HepG2 (cell line): ENCODE results near the gene MYRIP. TPM values are rescaled to one million over a fixed set of nuclear protein-coding genes. Genes with fewer than 3 reads are reported as not detected.

Experiments
- ATAC-seq: fragments of 200-7000 bp; cut with Tn5 transposase; 3 replicates; pipeline ENCODE4 v1.9.1; 2020; ENCODE audit warnings: mild to moderate bottlenecking, moderate library complexity
- BruUV-seq: library from RNA; stranded (reverse); fragments of 400-500 nt; replicated peaks from 2 replicates; lab custom pipeline; 2021; lab: Mats Ljungman, UMichigan
- CTCF ChIA-PET: fragments of 300-600 bp; formaldehyde crosslinking; extraction: SDS; loops from one replicate; lab custom pipeline; 2021; ENCODE audit warnings: low total read pairs, inconsistent platforms, low intra/inter-chr PET ratio; lab: Yijun Ruan, JAX
- POLR2A ChIA-PET: fragments of 350-600 bp; sonication (Branson Sonifier 250); formaldehyde crosslinking; loops from one replicate; lab custom pipeline; 2020; ENCODE audit warnings: antibody characterized with exemption, inconsistent platforms; lab: Yijun Ruan, JAX
- DNase-seq: peaks from one replicate; pipeline ENCODE4 v3.0.0-alpha.2; 2015; ENCODE audit warnings: low spot score
- FAIRE-seq: peaks from 3 replicates; lab custom pipeline; 2011; peaks lifted over from hg19 to GRCh38; lab: Jason Lieb, UNC
- H2AFZ ChIP-seq: one replicate; pipeline ENCODE4 v1.6.1; 2011; ENCODE audit warnings: low read length, inconsistent platforms
- H3K27ac ChIP-seq: fragments of 300-600 bp; 3 replicates; pipeline ENCODE4 v1.8.0; 2011; ENCODE audit warnings: mixed run types, mild to moderate bottlenecking, mixed read lengths, low read length, inconsistent platforms; ENCODE audit not compliant: insufficient read depth; ENCODE audit errors: extremely low read length
- H3K27me3 ChIP-seq, 2 experiments: fragments of 200-600 bp in 1 of 2; 2 replicates in 1 of 2; 3 replicates in 1 of 2; pipeline versions ENCODE4 v1.6.0 to v1.8.0; 2011; ENCODE audit warnings: low read length in 2 of 2, mild to moderate bottlenecking in 2 of 2, moderate library complexity in 2 of 2, inconsistent platforms in 1 of 2; ENCODE audit not compliant: insufficient read depth in 2 of 2, control insufficient read depth in 1 of 2
- H3K36me3 ChIP-seq, 2 experiments: fragments of 200-600 bp in 1 of 2; replicated peaks in 1 of 2; 2 replicates in 1 of 2; 3 replicates in 1 of 2; pipeline versions ENCODE4 v1.5.1 to v1.8.0; 2011; ENCODE audit warnings: low read length in 2 of 2, inconsistent platforms in 1 of 2; ENCODE audit not compliant: insufficient read depth in 2 of 2, control insufficient read depth in 1 of 2
- H3K4me1 ChIP-seq: 2 replicates; pipeline ENCODE4 v1.5.1; 2012; ENCODE audit warnings: low read length, inconsistent platforms; ENCODE audit not compliant: insufficient read depth
- H3K4me2 ChIP-seq: 2 replicates; pipeline ENCODE4 v1.6.0; 2011; ENCODE audit warnings: low read depth, low read length, inconsistent platforms
- H3K4me3 ChIP-seq, 3 experiments: fragments of 200-600 bp in 1 of 3; sonication (generic), shearing (Covaris generic) in 1 of 3; replicated peaks in 1 of 3; 2 replicates each; pipeline ENCODE4 v1.5.1; 2011 to 2016; ENCODE audit warnings: low read length in 3 of 3, inconsistent platforms in 2 of 3, low read depth in 2 of 3, mild to moderate bottlenecking in 2 of 3, control low read depth in 1 of 3, mixed read lengths in 1 of 3; ENCODE audit not compliant: insufficient read depth in 1 of 3
- H3K79me2 ChIP-seq: one replicate; pipeline ENCODE4 v1.6.1; 2011; ENCODE audit warnings: low read length, inconsistent platforms; ENCODE audit not compliant: insufficient read depth
- H3K9ac ChIP-seq: 2 replicates; pipeline ENCODE4 v1.6.0; 2011; ENCODE audit warnings: mild to moderate bottlenecking, low read depth, low read length, inconsistent platforms; ENCODE audit not compliant: insufficient read depth
- H3K9me3 ChIP-seq: 2 replicates; pipeline ENCODE4 v1.5.1; 2012; ENCODE audit warnings: mild to moderate bottlenecking, low read length
- H4K20me1 ChIP-seq: 2 replicates; pipeline ENCODE4 v1.6.0; 2011; ENCODE audit warnings: inconsistent platforms, mild to moderate bottlenecking, low read length, moderate library complexity; ENCODE audit not compliant: insufficient read depth
- CEBPB ChIP-seq: IDR thresholded peaks from 2 replicates; pipeline ENCODE4 v1.6.1; 2011; ENCODE audit warnings: low read depth, low read length, improper control_type of control experiment, borderline replicate concordance
- FUBP1 ChIP-seq: sonication (generic); formaldehyde crosslinking; IDR thresholded peaks from 2 replicates; pipeline ENCODE4 v1.5.1; 2020; ENCODE audit warnings: missing genetic modification reagents, mild to moderate bottlenecking, borderline replicate concordance
- GZF1 ChIP-seq: sonication (generic); formaldehyde crosslinking; IDR thresholded peaks from 2 replicates; pipeline ENCODE4 v1.5.1; 2020; ENCODE audit warnings: mild to moderate bottlenecking, missing genetic modification reagents
- HNF1B ChIP-seq: sonication (generic); formaldehyde crosslinking; IDR thresholded peaks from 2 replicates; pipeline ENCODE4 v1.5.1; 2020; ENCODE audit warnings: mild to moderate bottlenecking, moderate library complexity, missing genetic modification reagents
- NBN ChIP-seq: fragments of 450-650 bp; conservative IDR thresholded peaks from 2 replicates; pipeline ENCODE4 v1.6.1; 2017
- NONO ChIP-seq, 2 experiments: fragments of 450-650 bp in 1 of 2; sonication (generic) in 1 of 2; formaldehyde crosslinking in 1 of 2; IDR thresholded peaks in 1 of 2; conservative IDR thresholded peaks in 1 of 2; 2 replicates each; pipeline versions ENCODE4 v1.6.1 to v1.8.0; 2017 to 2022; ENCODE audit warnings: mild to moderate bottlenecking in 1 of 2, missing genetic modification reagents in 1 of 2, moderate library complexity in 1 of 2
- PHF21A ChIP-seq: sonication (generic); formaldehyde crosslinking; IDR thresholded peaks from 2 replicates; pipeline ENCODE4 v1.5.0; 2020; ENCODE audit warnings: mild to moderate bottlenecking, missing genetic modification reagents
- SRSF1 ChIP-seq: fragments of 200-400 bp; formaldehyde crosslinking; optimal IDR thresholded peaks from 2 replicates; pipeline ENCODE3; 2017; ENCODE audit warnings: mild to moderate bottlenecking, low read depth, low read length, moderate library complexity
- ZBTB3 ChIP-seq: sonication (generic); formaldehyde crosslinking; IDR thresholded peaks from 2 replicates; pipeline ENCODE4 v1.4.0; 2020; ENCODE audit warnings: low read depth, mild to moderate bottlenecking, moderate library complexity, missing genetic modification reagents, borderline replicate concordance
- ZFP36 ChIP-seq: fragments of 150-350 bp; IDR thresholded peaks from 2 replicates; pipeline ENCODE4 v1.6.1; 2018; ENCODE audit warnings: borderline replicate concordance, low read length, low read depth; ENCODE audit not compliant: partially characterized antibody
- ZNF121 ChIP-seq: sonication (generic); formaldehyde crosslinking; IDR thresholded peaks from 2 replicates; pipeline ENCODE4 v1.5.0; 2020; ENCODE audit warnings: mild to moderate bottlenecking, missing genetic modification reagents
- ZNF335 ChIP-seq: sonication (generic); formaldehyde crosslinking; IDR thresholded peaks from 2 replicates; pipeline ENCODE4 v1.4.0; 2020; ENCODE audit warnings: missing genetic modification reagents
- ZNF383 ChIP-seq: sonication (generic); formaldehyde crosslinking; IDR thresholded peaks from 2 replicates; pipeline ENCODE4 v1.4.0; 2020; ENCODE audit warnings: missing genetic modification reagents, mild to moderate bottlenecking, borderline replicate concordance
- ZNF468 ChIP-seq: sonication (generic); formaldehyde crosslinking; IDR thresholded peaks from 2 replicates; pipeline ENCODE4 v1.8.0; 2022; ENCODE audit warnings: mild to moderate bottlenecking, moderate library complexity, missing genetic modification reagents
- ZNF674 ChIP-seq: sonication (generic); formaldehyde crosslinking; IDR thresholded peaks from 2 replicates; pipeline ENCODE4 v1.5.0; 2020; ENCODE audit warnings: low read depth, mild to moderate bottlenecking, missing genetic modification reagents
- ZNF768 ChIP-seq: sonication (generic); formaldehyde crosslinking; IDR thresholded peaks from 2 replicates; pipeline ENCODE4 v1.4.0; 2020; ENCODE audit warnings: missing genetic modification reagents
- ZNF777 ChIP-seq: sonication (generic); formaldehyde crosslinking; IDR thresholded peaks from 2 replicates; pipeline ENCODE4 v1.4.0; 2020; ENCODE audit warnings: missing genetic modification reagents
- WGBS: methylation state at CpG from one replicate; pipeline ENCODE4 v1.1.6; 2017; ENCODE audit warnings: low lambda C conversion rate; 5-methylcytosine and 5-hydroxymethylcytosine counted together
- in situ Hi-C: cut with HindIII; loops from 2 replicates; pipeline ENCODE4 v1.10.0; 2017; ENCODE audit warnings: low pct_unique_long_range_greater_than_20kb; ENCODE audit not compliant: extremely low pct_ligation_motif_present
- intact Hi-C: fragments of 100-400 bp; cut with micrococcal nuclease; formaldehyde crosslinking; loops from one replicate; pipeline ENCODE4 v1.10.0; 2022; ENCODE audit not compliant: unreplicated experiment
- polyA plus RNA-seq, 8 experiments: library from polyadenylated mRNA; depleted of rRNA in 3 of 8; stranded (reverse) in 7 of 8; unstranded in 1 of 8; fragments of >200 nt; fragmentation: Illumina TruSeq in 4 of 8; extraction: Trizol in 4 of 8; gene quantifications; 2 replicates each; pipeline versions ENCODE4 v1.2.1 to v1.2.3, GENCODE V29; 2011 to 2016; ENCODE audit warnings: low read depth in 4 of 8, missing spikeins in 1 of 8, mixed read lengths in 1 of 8; ENCODE audit not compliant: insufficient read depth in 1 of 8
- total RNA-seq, 5 experiments: library from RNA; depleted of rRNA; stranded (reverse); fragments of >200 nt; fragmentation: Illumina TruSeq; extraction: Trizol; gene quantifications; 2 replicates each; pipeline ENCODE4 v1.2.3, GENCODE V29; 2016; ENCODE audit warnings: low read depth in 1 of 5
- TF ChIP-seq, protein P1 (sequence below): sonication (generic); formaldehyde crosslinking; IDR thresholded peaks from 2 replicates; pipeline ENCODE4 v1.5.1; 2020; ENCODE audit warnings: mild to moderate bottlenecking, missing genetic modification reagents, moderate library complexity
- TF ChIP-seq, protein P2 (sequence below): sonication (generic); formaldehyde crosslinking; IDR thresholded peaks from 2 replicates; pipeline ENCODE4 v1.4.0; 2020; ENCODE audit warnings: missing genetic modification reagents

The MYRIP gene
- total and polyA plus RNA-seq, 2 of the 13 experiments (the other 11 are each of a cell fraction or from before 2014, with no cell fraction given) = 0.64 to 0.84 TPM

DNA sequence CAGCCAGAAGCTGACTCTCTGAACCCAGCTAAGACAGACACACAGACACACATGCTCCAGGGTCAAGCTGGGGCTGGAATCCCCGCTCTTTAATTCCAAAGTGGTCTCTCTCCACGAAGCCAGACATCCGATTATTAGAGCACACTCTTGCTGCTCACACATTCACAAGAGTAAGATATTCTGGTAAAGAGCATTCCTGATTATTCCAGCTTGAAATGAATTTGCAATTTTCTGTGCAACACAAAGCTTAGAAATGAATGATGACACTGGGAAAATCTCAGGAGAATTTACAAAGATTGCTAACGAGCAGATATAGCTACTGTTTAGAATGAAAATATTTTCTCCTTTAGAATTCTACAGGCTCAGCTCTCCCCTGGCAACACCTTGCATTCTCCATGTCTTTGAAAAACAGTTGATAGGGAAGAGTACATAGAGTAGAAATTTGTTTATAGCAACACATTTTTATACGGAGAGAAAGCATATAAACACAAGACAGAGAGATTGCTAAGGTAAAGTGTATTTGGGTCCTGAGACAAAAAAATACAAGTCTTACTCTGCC, 419.5 kb downstream of the MYRIP start:
- BruUV-seq = no TSS peak
- no peaks in the 10 kb centered on the region for H4K20me1 ChIP-seq
- in situ Hi-C loops = no loop called here
- no peaks in the 10 kb centered on the region for H3K79me2 ChIP-seq
- no peaks in the 10 kb centered on the region for H3K36me3 ChIP-seq
- ChIA-PET CTCF (no interaction called here), POLR2A (no interaction called here)
- no peak overlapping the region for H3K4me3 ChIP-seq
- H3K4me1 ChIP-seq = no peaks in the 10 kb centered on the region
- H3K27me3 ChIP-seq = no peaks in the 10 kb centered on the region
- no peaks in the 10 kb centered on the region for H3K9me3 ChIP-seq
- no peak for DNase-seq
- no peak overlapping the region for H3K4me2 ChIP-seq
- intact Hi-C loops = no loop called here
- no peak overlapping the region for H3K27ac ChIP-seq
- FAIRE-seq = no peak
- 67% methylated on average over 5 of the region's 5 CpGs for WGBS
- H2AFZ ChIP-seq = no peak overlapping the region
- TF ChIP-seq FUBP1 (CRISPR knock-in tag) (no peak), ZBTB3 (CRISPR knock-in tag) (no peak), PHF21A (CRISPR knock-in tag) (no peak), HNF1B (CRISPR knock-in tag) (no peak), ZNF777 (CRISPR knock-in tag) (no peak), ZNF468 (no peak), GZF1 (CRISPR knock-in tag) (no peak), ZNF121 (CRISPR knock-in tag) (no peak), ZNF674 (CRISPR knock-in tag) (no peak), CEBPB (no peak), SRSF1 (no peak), NONO (IDR thresholded peaks at IDR 0.05) (no peak), NONO (CRISPR knock-in tag; conservative IDR thresholded peaks at IDR 0.05) (no peak), ZNF383 (CRISPR knock-in tag) (no peak), NBN (no peak), ZNF335 (CRISPR knock-in tag) (no peak), ZNF768 (no peak), ZFP36 (no peak)
- TF ChIP-seq, protein P1, sequence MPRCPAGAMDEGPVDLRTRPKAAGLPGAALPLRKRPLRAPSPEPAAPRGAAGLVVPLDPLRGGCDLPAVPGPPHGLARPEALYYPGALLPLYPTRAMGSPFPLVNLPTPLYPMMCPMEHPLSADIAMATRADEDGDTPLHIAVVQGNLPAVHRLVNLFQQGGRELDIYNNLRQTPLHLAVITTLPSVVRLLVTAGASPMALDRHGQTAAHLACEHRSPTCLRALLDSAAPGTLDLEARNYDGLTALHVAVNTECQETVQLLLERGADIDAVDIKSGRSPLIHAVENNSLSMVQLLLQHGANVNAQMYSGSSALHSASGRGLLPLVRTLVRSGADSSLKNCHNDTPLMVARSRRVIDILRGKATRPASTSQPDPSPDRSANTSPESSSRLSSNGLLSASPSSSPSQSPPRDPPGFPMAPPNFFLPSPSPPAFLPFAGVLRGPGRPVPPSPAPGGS (CRISPR knock-in tag) = no peak
- TF ChIP-seq, protein P2, sequence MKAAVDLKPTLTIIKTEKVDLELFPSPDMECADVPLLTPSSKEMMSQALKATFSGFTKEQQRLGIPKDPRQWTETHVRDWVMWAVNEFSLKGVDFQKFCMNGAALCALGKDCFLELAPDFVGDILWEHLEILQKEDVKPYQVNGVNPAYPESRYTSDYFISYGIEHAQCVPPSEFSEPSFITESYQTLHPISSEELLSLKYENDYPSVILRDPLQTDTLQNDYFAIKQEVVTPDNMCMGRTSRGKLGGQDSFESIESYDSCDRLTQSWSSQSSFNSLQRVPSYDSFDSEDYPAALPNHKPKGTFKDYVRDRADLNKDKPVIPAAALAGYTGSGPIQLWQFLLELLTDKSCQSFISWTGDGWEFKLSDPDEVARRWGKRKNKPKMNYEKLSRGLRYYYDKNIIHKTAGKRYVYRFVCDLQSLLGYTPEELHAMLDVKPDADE = no peak
- no peak overlapping the region for H3K9ac ChIP-seq
- ATAC-seq = no peak
